ENCODE data around the gene TSPOAP1.

- TF ChIP-seq CTCF (IDR thresholded peaks at IDR 0.05 in 4 of 5, conservative IDR thresholded peaks at IDR 0.05 in 1 of 5), result no peak
- TF ChIP-seq POLR2A (IDR thresholded peaks at IDR 0.05), result no peak
Measured at GRCh38 chr17:58279736-58280479, 48.7 kb downstream of the TSPOAP1 start.

Data from gastrocnemius medialis (tissue), 4 donors.